ENCODE data around the gene CFAP46. TPM values are rescaled to one million over a fixed set of nuclear protein-coding genes. Genes with fewer than 3 reads are reported as not detected.

Gene CFAP46
- total and polyA plus RNA-seq, 2 of the 8 experiments (the other 6 are each of a cell fraction or from before 2014, with no cell fraction given) = 2.6 to 4.8 TPM

DNA sequence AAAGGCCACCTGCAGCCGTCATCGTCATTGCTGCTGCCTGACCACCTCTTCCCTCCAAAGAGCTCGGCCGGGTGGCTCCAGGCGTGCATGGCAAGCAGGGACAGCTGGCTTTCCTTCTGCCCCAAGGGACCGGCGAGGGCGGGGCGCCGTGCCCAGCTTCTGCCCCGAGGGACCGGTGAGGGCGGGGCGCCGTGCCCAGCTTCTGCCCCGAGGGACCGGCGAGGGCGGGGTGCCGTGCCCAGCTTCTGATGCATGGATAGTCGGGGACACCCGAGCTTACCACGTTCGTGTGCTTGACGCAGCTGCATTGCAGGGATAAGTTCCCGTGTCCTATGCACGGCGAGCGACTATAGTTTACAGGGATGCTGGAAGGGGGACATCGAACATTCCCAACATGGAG is 27.0 kb downstream of the CFAP46 start:
- Histone ChIP-seq H3K56ac (replicated peaks; ENCODE audit: insufficient read length, low read depth, low read length) (no peak overlapping the region), H4K20me1 (replicated peaks in 1 of 2; ENCODE audit: control insufficient read depth in 1 of 2, insufficient read depth in 2 of 2, low read length in 2 of 2) (peaks cover 0 to 1% of the 10 kb centered on the region in 2 experiments), H3K36me3 (ENCODE audit: control insufficient read depth in 2 of 4, insufficient read depth in 4 of 4, low read length in 3 of 4) (no peaks in the 10 kb centered on the region), H4K91ac (replicated peaks; ENCODE audit: insufficient read length, low read length) (peak overlapping the region; percentile 34), H2BK20ac (ENCODE audit: low read length) (no peak overlapping the region), H3K4me1 (replicated peaks in 1 of 4; ENCODE audit: control insufficient read depth in 3 of 4, insufficient read depth in 4 of 4, low read length in 3 of 4) (peaks cover 0 to 16% (median 2%) of the 10 kb centered on the region in 4 experiments; a peak in 6 of 7 replicates), H3K4me2 (ENCODE audit: insufficient read depth in 1 of 2, low read depth in 2 of 2, low read length in 2 of 2) (no peak overlapping the region), H3K79me2 (ENCODE audit: control insufficient read depth in 1 of 2, insufficient read depth in 2 of 2, low read length in 2 of 2) (no peaks in the 10 kb centered on the region), H3K27me3 (replicated peaks in 1 of 4; ENCODE audit: control insufficient read depth in 3 of 4, extremely low read depth in 1 of 4, insufficient read depth in 3 of 4, low read length in 3 of 4) (no peaks in the 10 kb centered on the region), H2AK5ac (ENCODE audit: low read depth, low read length) (no peak overlapping the region), H3K27ac (ENCODE audit: low read depth, low read length) (no peak overlapping the region), H4K5ac (ENCODE audit: insufficient read length, low read depth, low read length) (no peak overlapping the region), H3K79me1 (ENCODE audit: low read depth, low read length) (no peaks in the 10 kb centered on the region), H3K18ac (ENCODE audit: extremely low read depth, low read length) (no peak overlapping the region), H3K9ac (replicated peaks in 1 of 4; ENCODE audit: extremely low read depth in 1 of 4, low read depth in 3 of 4, low read length in 3 of 4) (no peak overlapping the region), H2BK12ac (ENCODE audit: low read depth, low read length) (no peak overlapping the region), H3K14ac (ENCODE audit: insufficient read length) (no peak overlapping the region), H3K23ac (ENCODE audit: insufficient read length) (no peak overlapping the region), H3K23me2 (ENCODE audit: low read depth, low read length) (no peaks in the 10 kb centered on the region), H3K4ac (replicated peaks; ENCODE audit: insufficient read length, low read depth, low read length) (no peak overlapping the region), H4K8ac (ENCODE audit: extremely low read depth, insufficient read depth, low read length) (no peak overlapping the region), H2BK120ac (replicated peaks; ENCODE audit: low read depth, low read length) (no peak overlapping the region), H2AFZ (ENCODE audit: low read length) (no peak overlapping the region), H2BK15ac (ENCODE audit: low read length) (no peak overlapping the region), H3K4me3 (ENCODE audit: extremely low read depth in 1 of 4, insufficient read depth in 2 of 4, low read depth in 3 of 4, low read length in 4 of 4) (no peak overlapping the region), H3K9me3 (ENCODE audit: insufficient read depth in 2 of 2, low read depth in 1 of 2, low read length in 1 of 2) (no peaks in the 10 kb centered on the region), H2BK5ac (ENCODE audit: low read depth, low read length) (no peak overlapping the region)
- WGBS, 2 experiments (ENCODE audit: extremely low coverage in 1 of 2, insufficient coverage in 1 of 2, insufficient read length in 1 of 2, insufficient replicate concordance in 2 of 2, low coverage in 1 of 2, low lambda C conversion rate in 2 of 2, missing lambda C conversion rate in 1 of 2) = 85% methylated on average over 23 of the region's 30 CpGs; no CpG with 5 or more reads in 1 of the 2 experiments
- no peak for FAIRE-seq
- ChIA-PET POLR2A (ENCODE audit: partially characterized antibody) (interaction anchor here (0.9 kb wide), 1 partner anchor 12 kb away, joined by 3 read pairs; no protein-coding TSS in a partner anchor), CTCF (ENCODE audit: partially characterized antibody) (interaction anchor here (1.0 to 2.9 kb wide), 3 partner anchors 11 to 261 kb away, joined by 3 to 23 read pairs (median 5); no protein-coding TSS in a partner anchor)
- DNase-seq (ENCODE audit: low read depth in 1 of 2, low spot score in 2 of 2) = no peak
- no peak for TF ChIP-seq TAF1 (IDR thresholded peaks at IDR 0.05; ENCODE audit: low read depth, low read length)
- TF ChIP-seq, protein P1, sequence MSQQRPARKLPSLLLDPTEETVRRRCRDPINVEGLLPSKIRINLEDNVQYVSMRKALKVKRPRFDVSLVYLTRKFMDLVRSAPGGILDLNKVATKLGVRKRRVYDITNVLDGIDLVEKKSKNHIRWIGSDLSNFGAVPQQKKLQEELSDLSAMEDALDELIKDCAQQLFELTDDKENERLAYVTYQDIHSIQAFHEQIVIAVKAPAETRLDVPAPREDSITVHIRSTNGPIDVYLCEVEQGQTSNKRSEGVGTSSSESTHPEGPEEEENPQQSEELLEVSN (IDR thresholded peaks at IDR 0.05) = no peak
- TF ChIP-seq CHD1 (IDR thresholded peaks at IDR 0.05; ENCODE audit: low read depth, low read length) = no peak
- TF ChIP-seq CHD2 (IDR thresholded peaks at IDR 0.05; ENCODE audit: low read length) = no peak
- no peak for TF ChIP-seq RXRA (IDR thresholded peaks at IDR 0.05; ENCODE audit: insufficient read depth, low read depth, low read length)
- no peak for TF ChIP-seq NANOG (IDR thresholded peaks at IDR 0.05; ENCODE audit: insufficient read depth, low read depth, low read length, poor library complexity, severe bottlenecking)
- TF ChIP-seq PHF8 (conservative IDR thresholded peaks at IDR 0.05; ENCODE audit: low read depth, low read length) = no peak
- TF ChIP-seq CBX8 (IDR thresholded peaks at IDR 0.05; ENCODE audit: borderline replicate concordance, low read depth, low read length) = no peak
- no peak for TF ChIP-seq RBBP5 (IDR thresholded peaks at IDR 0.05; ENCODE audit: borderline replicate concordance, low read depth, low read length)
- TF ChIP-seq GABPA (IDR thresholded peaks at IDR 0.05; ENCODE audit: borderline replicate concordance, insufficient read depth, low read length) = no peak
- TF ChIP-seq SUZ12 (IDR thresholded peaks at IDR 0.05; ENCODE audit: low read length) = no peak
- TF ChIP-seq BCL11A (IDR thresholded peaks at IDR 0.05; ENCODE audit: low read depth in 2 of 2, low read length in 2 of 2) = no peak
